K562 (cell line): ENCODE measurements around the gene GABRA6. TPM values are rescaled to one million over a fixed set of nuclear protein-coding genes. Genes with fewer than 3 reads are reported as not detected.

Experiments
- ATAC-seq: fragments of 200-7000 bp; cut with Tn5 transposase; 3 replicates; pipeline ENCODE4 v1.9.1; 2020; ENCODE audit warnings: moderate library complexity
- BruUV-seq: library from RNA; stranded (reverse); fragments of 400-500 nt; replicated peaks from 2 replicates; lab custom pipeline; 2021; lab: Mats Ljungman, UMichigan
- CTCF ChIA-PET: fragments of 300-600 bp; formaldehyde crosslinking; extraction: SDS; loops from one replicate; lab custom pipeline; 2021; ENCODE audit warnings: low intra/inter-chr PET ratio; lab: Yijun Ruan, JAX
- POLR2A ChIA-PET: fragments of 300-600, 350-650 bp; sonication (Branson Sonifier 250); formaldehyde crosslinking; extraction: SDS; loops from one replicate; lab custom pipeline; 2021; ENCODE audit warnings: antibody characterized with exemption, inconsistent platforms; lab: Yijun Ruan, JAX
- DNase-seq, 4 experiments: peaks; one replicate each; pipeline versions ENCODE4 v3.0.0 to v3.0.0-alpha.2; 2011 to 2018; ENCODE audit warnings: low spot score in 3 of 4, mixed read lengths in 3 of 4; ENCODE audit errors: extremely low read depth in 1 of 4
- FAIRE-seq: peaks from 2 replicates; lab custom pipeline; 2011; peaks lifted over from hg19 to GRCh38; lab: Jason Lieb, UNC
- H2AFZ ChIP-seq: 2 replicates; pipeline ENCODE4 v1.6.0; 2011; ENCODE audit warnings: low read depth, low read length, control low read depth, inconsistent platforms
- H3K27ac ChIP-seq: fragments of 200-600 bp; 3 replicates; pipeline ENCODE4 v1.8.0; 2011; ENCODE audit warnings: low read depth, mild to moderate bottlenecking, control low read depth, inconsistent platforms, low read length, moderate library complexity, mixed read lengths; ENCODE audit errors: extremely low read depth
- H3K27me3 ChIP-seq, 2 experiments: fragments of 300-600 bp in 1 of 2; 2 replicates in 1 of 2; 3 replicates in 1 of 2; pipeline versions ENCODE4 v1.6.0 to v1.8.0; 2011; ENCODE audit warnings: inconsistent platforms in 2 of 2, low read length in 2 of 2, mild to moderate bottlenecking in 1 of 2, mixed read lengths in 1 of 2, moderate library complexity in 1 of 2; ENCODE audit not compliant: control insufficient read depth in 2 of 2, insufficient read depth in 2 of 2
- H3K36me3 ChIP-seq: fragments of 300-600 bp; 3 replicates; pipeline ENCODE4 v1.8.0; 2011; ENCODE audit warnings: mild to moderate bottlenecking, low read length, inconsistent platforms; ENCODE audit not compliant: control insufficient read depth, insufficient read depth
- H3K4me1 ChIP-seq, 2 experiments: fragments of 200-600 bp in 1 of 2; replicated peaks in 1 of 2; 2 replicates in 1 of 2; 3 replicates in 1 of 2; pipeline versions ENCODE4 v1.5.1 to v1.8.0; 2011; ENCODE audit warnings: inconsistent platforms in 2 of 2, low read length in 2 of 2, mild to moderate bottlenecking in 1 of 2, mixed read lengths in 1 of 2, moderate library complexity in 1 of 2; ENCODE audit not compliant: control insufficient read depth in 2 of 2, insufficient read depth in 2 of 2
- H3K4me2 ChIP-seq: 2 replicates; pipeline ENCODE4 v1.6.1; 2011; ENCODE audit warnings: low read length, control low read depth, inconsistent platforms, mixed read lengths; ENCODE audit not compliant: insufficient read depth
- H3K4me3 ChIP-seq: fragments of 200-600 bp; sonication (generic), shearing (Covaris generic); 2 replicates; pipeline ENCODE4 v1.5.1; 2016; ENCODE audit warnings: control low read depth, inconsistent platforms
- H3K79me2 ChIP-seq: fragments of 200-600 bp; 3 replicates; pipeline ENCODE4 v1.8.0; 2011; ENCODE audit warnings: low read length, inconsistent platforms; ENCODE audit not compliant: control insufficient read depth, insufficient read depth
- H3K9ac ChIP-seq, 2 experiments: 2 replicates each; pipeline versions ENCODE4 v1.6.0 to v1.6.1; 2011; ENCODE audit warnings: low read depth in 2 of 2, low read length in 2 of 2, control low read depth in 1 of 2, inconsistent platforms in 1 of 2, mild to moderate bottlenecking in 1 of 2, mixed read lengths in 1 of 2; ENCODE audit not compliant: insufficient read depth in 1 of 2
- H3K9me1 ChIP-seq: one replicate; pipeline ENCODE4 v1.6.0; 2011; ENCODE audit warnings: inconsistent platforms, mild to moderate bottlenecking, low read length, moderate library complexity; ENCODE audit not compliant: control insufficient read depth, insufficient read depth
- H3K9me3 ChIP-seq: replicated peaks from 2 replicates; pipeline ENCODE4 v1.5.1; 2011; ENCODE audit warnings: low read depth, low read length, inconsistent platforms; ENCODE audit not compliant: control insufficient read depth, insufficient read depth
- H4K20me1 ChIP-seq: replicated peaks from 2 replicates; pipeline ENCODE4 v1.6.1; 2011; ENCODE audit warnings: low read length, inconsistent platforms, mixed read lengths; ENCODE audit not compliant: control insufficient read depth, insufficient read depth
- ARID2 ChIP-seq: fragments of 450-650 bp; IDR thresholded peaks from 2 replicates; pipeline ENCODE4 v1.6.1; 2017; ENCODE audit warnings: antibody characterized with exemption, mild to moderate bottlenecking
- CHAMP1 ChIP-seq: fragments of 450-650 bp; IDR thresholded peaks from 2 replicates; pipeline ENCODE4 v1.6.1; 2016; ENCODE audit warnings: mild to moderate bottlenecking
- FOS ChIP-seq: IDR thresholded peaks from 3 replicates; pipeline ENCODE4 v1.6.1; 2011; ENCODE audit not compliant: insufficient read length; ENCODE audit errors: extremely low read depth
- KLF16 ChIP-seq: IDR thresholded peaks from 2 replicates; pipeline ENCODE4 v1.6.1; 2016; ENCODE audit warnings: antibody characterized with exemption
- PHF21A ChIP-seq: fragments of 450-650 bp; IDR thresholded peaks from 2 replicates; pipeline ENCODE4 v1.6.1; 2017; ENCODE audit warnings: low read depth, borderline replicate concordance
- PRPF4 ChIP-seq: fragments of 200-400 bp; formaldehyde crosslinking; IDR thresholded peaks from one replicate; pipeline ENCODE4 v1.6.1; 2017; ENCODE audit warnings: low read length, low read depth, mild to moderate bottlenecking; ENCODE audit not compliant: insufficient read depth, poor library complexity, severe bottlenecking
- RHOXF2B ChIP-seq: fragments of 250-450 bp; sonication (Bioruptor Pico); conservative IDR thresholded peaks from 2 replicates; pipeline ENCODE4 v1.5.1; 2021
- SAFB ChIP-seq: fragments of 200-400 bp; formaldehyde crosslinking; IDR thresholded peaks from 2 replicates; pipeline ENCODE4 v1.6.1; 2017; ENCODE audit warnings: low read depth, low read length, borderline replicate concordance
- SMAD4 ChIP-seq: fragments of 250-450 bp; sonication (Bioruptor Pico); conservative IDR thresholded peaks from 2 replicates; pipeline ENCODE4 v1.8.0; 2021; ENCODE audit warnings: inconsistent platforms, mild to moderate bottlenecking, moderate library complexity
- SREBF1 ChIP-seq: fragments of 150-350 bp; IDR thresholded peaks from 2 replicates; pipeline ENCODE4 v1.6.1; 2014; ENCODE audit warnings: antibody characterized with exemption, low read depth, low read length, borderline replicate concordance
- TEAD1 ChIP-seq, 2 experiments: fragments of 450-650 bp in 1 of 2; sonication (generic) in 1 of 2; formaldehyde crosslinking; IDR thresholded peaks; 2 replicates each; pipeline versions ENCODE4 v1.4.0 to v1.8.0; 2020 to 2022; ENCODE audit warnings: mild to moderate bottlenecking in 2 of 2, missing genetic modification reagents in 1 of 2
- whole genome bisulfite sequencing: fragments of 100-300 bp; shearing (Covaris generic); methylation state at CpG from one replicate; pipeline ENCODE4 v1.1.6; 2016; ENCODE audit warnings: low coverage, mixed read lengths; ENCODE audit not compliant: insufficient coverage; ENCODE audit errors: missing lambda C conversion rate; 5-methylcytosine and 5-hydroxymethylcytosine counted together
- in situ Hi-C: fragments of 300-500 bp; cut with MboI; formaldehyde crosslinking; loops from 4 replicates; pipeline ENCODE4 v1.15.0; 2018; ENCODE audit warnings: inconsistent platforms, mixed read lengths
- intact Hi-C: fragments of 100-400 bp; cut with micrococcal nuclease; formaldehyde crosslinking; loops from 2 replicates; pipeline ENCODE4 v1.14.2; 2022
- polyA plus RNA-seq, 8 experiments: library from polyadenylated mRNA; depleted of rRNA in 4 of 8; stranded (reverse) in 5 of 8; unstranded in 3 of 8; fragments of >200 nt; fragmentation: Nextera tagmentation in 2 of 8; fragmentation: Illumina TruSeq in 1 of 8; extraction: Ambion mirVana in 2 of 8; extraction: Trizol in 1 of 8; gene quantifications; 2 replicates each; pipeline versions ENCODE4 v1.2.1 to v1.2.3, GENCODE V29; 2011 to 2014; ENCODE audit warnings: inconsistent platforms in 1 of 8, missing spikeins in 1 of 8
- total RNA-seq, 7 experiments: library from RNA; depleted of rRNA in 6 of 7; stranded (reverse); fragments of >200 nt in 6 of 7; fragmentation: Illumina TruSeq in 2 of 7; extraction: Trizol in 2 of 7; gene quantifications; 2 replicates each; pipeline versions ENCODE4 v1.2.1 to v1.2.3, GENCODE V29; 2011 to 2021; ENCODE audit warnings: low replicate concordance in 1 of 7
- TF ChIP-seq, protein P1 (sequence below): fragments of 450-650 bp; IDR thresholded peaks from 2 replicates; pipeline ENCODE4 v1.7.1; 2018; ENCODE audit warnings: mild to moderate bottlenecking, low read depth; ENCODE audit not compliant: partially characterized antibody

The GABRA6 gene
- total and polyA plus RNA-seq, 9 of the 15 experiments (the other 6 are each of a cell fraction or from before 2014, with no cell fraction given): not detected

DNA sequence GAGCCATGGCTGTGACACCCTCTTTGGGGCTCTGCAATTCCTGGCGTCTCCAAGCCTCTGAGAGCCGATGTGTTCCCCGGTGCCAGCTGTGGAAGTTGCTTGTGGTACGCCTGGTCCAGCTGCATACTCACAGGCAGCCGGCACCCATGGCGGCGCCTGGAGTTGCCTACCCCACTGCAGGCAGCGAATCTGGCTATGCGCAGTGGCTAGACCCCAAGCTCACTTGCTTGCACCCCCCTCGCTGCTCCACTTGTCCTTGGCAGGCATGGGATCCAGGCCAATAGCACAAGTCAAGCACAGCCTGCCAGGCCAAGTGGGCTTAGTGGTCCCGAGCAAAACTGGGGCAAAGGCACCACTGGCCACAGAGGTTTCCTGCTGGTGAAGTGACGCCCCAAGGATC is 24.7 kb upstream of the GABRA6 start:
- Histone ChIP-seq H3K9ac (no peak overlapping the region), H3K9me3 (no peaks in the 10 kb centered on the region)
- no peak for TF ChIP-seq SREBF1
- TF ChIP-seq, all 486 proteins: peak for 0
- Histone ChIP-seq H3K79me2 (no peaks in the 10 kb centered on the region), H2AFZ (no peak overlapping the region), H3K9me1 (no peaks in the 10 kb centered on the region), H3K4me1 (no peaks in the 10 kb centered on the region), H3K27ac (no peak overlapping the region), H3K4me3 (no peak overlapping the region), H4K20me1 (no peaks in the 10 kb centered on the region), H3K36me3 (no peaks in the 10 kb centered on the region), H3K4me2 (no peak overlapping the region), H3K27me3 (no peaks in the 10 kb centered on the region)
- in situ Hi-C loops (no loop called here), intact Hi-C loops (no loop called here)
- DNase-seq (no peak), FAIRE-seq (no peak), ATAC-seq (no peak)
- CTCF ChIA-PET: no interaction called here
- no TSS peak for BruUV-seq
- 2% methylated on average over 12 of the region's 12 CpGs for WGBS
- POLR2A ChIA-PET: no interaction called here

GRCh38 chr5:161663431-161663830 is 22.1 kb upstream of the GABRA6 start:
- Histone ChIP-seq H3K9ac (no peak overlapping the region), H3K4me3 (no peak overlapping the region), H3K27me3 (no peaks in the 10 kb centered on the region), H3K36me3 (no peaks in the 10 kb centered on the region), H2AFZ (no peak overlapping the region), H3K4me1 (no peaks in the 10 kb centered on the region), H3K27ac (no peak overlapping the region), H3K79me2 (no peaks in the 10 kb centered on the region), H3K9me1 (no peaks in the 10 kb centered on the region), H3K9me3 (no peaks in the 10 kb centered on the region), H4K20me1 (no peaks in the 10 kb centered on the region), H3K4me2 (no peak overlapping the region)
- ChIA-PET POLR2A (no interaction called here), CTCF (no interaction called here)
- intact Hi-C loops (no loop called here), in situ Hi-C loops (no loop called here)
- FAIRE-seq (no peak), ATAC-seq (no peak), DNase-seq (no peak)
- no TSS peak for BruUV-seq
- TF ChIP-seq KLF16: no peak
- no peak for TF ChIP-seq FOS
- no peak for TF ChIP-seq PRPF4
- no peak for TF ChIP-seq SMAD4 (CRISPR knock-in tag)
- TF ChIP-seq RHOXF2B (CRISPR knock-in tag): no peak
- no peak for TF ChIP-seq TEAD1 (CRISPR knock-in tag; IDR thresholded peaks at IDR 0.05)
- no peak for TF ChIP-seq PHF21A
- TF ChIP-seq ARID2: no peak
- TF ChIP-seq CHAMP1: no peak
- TF ChIP-seq, protein P1, sequence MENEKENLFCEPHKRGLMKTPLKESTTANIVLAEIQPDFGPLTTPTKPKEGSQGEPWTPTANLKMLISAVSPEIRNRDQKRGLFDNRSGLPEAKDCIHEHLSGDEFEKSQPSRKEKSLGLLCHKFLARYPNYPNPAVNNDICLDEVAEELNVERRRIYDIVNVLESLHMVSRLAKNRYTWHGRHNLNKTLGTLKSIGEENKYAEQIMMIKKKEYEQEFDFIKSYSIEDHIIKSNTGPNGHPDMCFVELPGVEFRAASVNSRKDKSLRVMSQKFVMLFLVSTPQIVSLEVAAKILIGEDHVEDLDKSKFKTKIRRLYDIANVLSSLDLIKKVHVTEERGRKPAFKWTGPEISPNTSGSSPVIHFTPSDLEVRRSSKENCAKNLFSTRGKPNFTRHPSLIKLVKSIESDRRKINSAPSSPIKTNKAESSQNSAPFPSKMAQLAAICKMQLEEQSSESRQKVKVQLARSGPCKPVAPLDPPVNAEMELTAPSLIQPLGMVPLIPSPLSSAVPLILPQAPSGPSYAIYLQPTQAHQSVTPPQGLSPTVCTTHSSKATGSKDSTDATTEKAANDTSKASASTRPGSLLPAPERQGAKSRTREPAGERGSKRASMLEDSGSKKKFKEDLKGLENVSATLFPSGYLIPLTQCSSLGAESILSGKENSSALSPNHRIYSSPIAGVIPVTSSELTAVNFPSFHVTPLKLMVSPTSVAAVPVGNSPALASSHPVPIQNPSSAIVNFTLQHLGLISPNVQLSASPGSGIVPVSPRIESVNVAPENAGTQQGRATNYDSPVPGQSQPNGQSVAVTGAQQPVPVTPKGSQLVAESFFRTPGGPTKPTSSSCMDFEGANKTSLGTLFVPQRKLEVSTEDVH: no peak
- TF ChIP-seq SAFB: no peak
